Smooth muscle cell (in vitro differentiated cells): ENCODE data around the gene FKBP8. TPM values are rescaled to one million over a fixed set of nuclear protein-coding genes. Genes with fewer than 3 reads are reported as not detected.

Experiments used
- DNase-seq: peaks from one replicate; lab custom pipeline; 2025; ENCODE audit not compliant: unreplicated experiment; lab: John Stamatoyannopoulos, UW
- H2AFZ ChIP-seq: fragments of 200-600 bp; sonication (generic); 2 replicates; pipeline ENCODE4 v1.6.0; 2016; ENCODE audit warnings: antibody characterized with exemption, low read depth, mild to moderate bottlenecking
- H3F3A ChIP-seq: fragments of 200-600 bp; sonication (generic); 2 replicates; pipeline ENCODE4 v1.6.0; 2017; ENCODE audit warnings: antibody characterized with exemption, low read depth
- H3K27ac ChIP-seq: fragments of 200-600 bp; sonication (generic); 2 replicates; pipeline ENCODE4 v1.5.1; 2016; ENCODE audit warnings: low read depth, mild to moderate bottlenecking
- H3K27me3 ChIP-seq: fragments of 200-600 bp; sonication (generic); 2 replicates; pipeline ENCODE4 v1.6.1; 2016; ENCODE audit warnings: low read depth, mild to moderate bottlenecking
- H3K36me3 ChIP-seq: fragments of 200-600 bp; sonication (generic); 2 replicates; pipeline ENCODE4 v1.5.1; 2016; ENCODE audit warnings: low read depth
- H3K4me1 ChIP-seq: fragments of 200-600 bp; sonication (generic); 2 replicates; pipeline ENCODE4 v1.5.1; 2016; ENCODE audit warnings: low read depth
- H3K4me2 ChIP-seq: fragments of 200-600 bp; sonication (generic); 2 replicates; pipeline ENCODE4 v1.6.0; 2016; ENCODE audit warnings: mild to moderate bottlenecking
- H3K4me3 ChIP-seq: fragments of 200-600 bp; sonication (generic); 2 replicates; pipeline ENCODE4 v1.5.1; 2016; ENCODE audit warnings: mild to moderate bottlenecking
- H3K79me2 ChIP-seq: fragments of 200-600 bp; sonication (generic); 2 replicates; pipeline ENCODE4 v1.6.0; 2016; ENCODE audit warnings: low read depth, mild to moderate bottlenecking
- H3K9ac ChIP-seq: fragments of 200-600 bp; sonication (generic); 2 replicates; pipeline ENCODE4 v1.6.0; 2016; ENCODE audit warnings: low read depth
- H3K9me3 ChIP-seq: fragments of 200-600 bp; sonication (generic); replicated peaks from 2 replicates; pipeline ENCODE4 v1.5.1; 2016; ENCODE audit warnings: low read depth
- H4K20me1 ChIP-seq: fragments of 200-600 bp; sonication (generic); 2 replicates; pipeline ENCODE4 v1.6.0; 2016; ENCODE audit warnings: low read depth
- CTCF ChIP-seq: fragments of 200-600 bp; sonication (generic); IDR thresholded peaks from 2 replicates; pipeline ENCODE4 v1.5.1; 2017; ENCODE audit warnings: borderline replicate concordance, mild to moderate bottlenecking, antibody characterized with exemption; ENCODE audit not compliant: insufficient read depth, poor library complexity, severe bottlenecking
- WGBS: methylation state at CpG from one replicate; pipeline ENCODE4 v1.1.7; 2016; ENCODE audit warnings: low lambda C conversion rate; 5-methylcytosine and 5-hydroxymethylcytosine counted together
- polyA plus RNA-seq: library from polyadenylated mRNA; unstranded; fragments of >200 nt; fragmentation: Nextera tagmentation; extraction: Ambion mirVana; gene quantifications from 2 replicates; pipeline ENCODE4 v1.2.1, GENCODE V29; 2016
- total RNA-seq: library from RNA; depleted of rRNA; stranded (reverse); fragments of >200 nt; gene quantifications from 2 replicates; pipeline ENCODE4 v1.2.3, GENCODE V29; 2014

FKBP8 gene
- total and polyA plus RNA-seq, 2 experiments from 2014 or later, result 143 to 358 TPM

- Histone ChIP-seq H3K9ac (no peak overlapping the region), H3K4me3 (no peak overlapping the region), H3K27me3 (no peaks in the 10 kb centered on the region), H3K4me2 (no peak overlapping the region), H3K36me3 (no peaks in the 10 kb centered on the region), H3K27ac (no peak overlapping the region), H3K4me1 (no peaks in the 10 kb centered on the region), H3F3A (no peaks in the 10 kb centered on the region), H4K20me1 (peaks cover 100% of the 10 kb centered on the region), H3K9me3 (no peaks in the 10 kb centered on the region), H2AFZ (no peak overlapping the region), H3K79me2 (peaks cover 99% of the 10 kb centered on the region)
- WGBS, result 80% methylated on average over 9 of the region's 9 CpGs
- no peak for TF ChIP-seq CTCF
- DNase-seq, result no peak
These were observed 36.2 kb downstream of the FKBP8 start for GRCh38 chr19:18507021-18507726.

- H2AFZ ChIP-seq, result no peak overlapping the region
- H3K79me2 ChIP-seq, result peaks cover 99% of the 10 kb centered on the region
- H3K4me1 ChIP-seq, result no peaks in the 10 kb centered on the region
These were observed 37.1 kb downstream of the FKBP8 start for GRCh38 chr19:18506101-18506930.

GRCh38 chr19:18504886-18505610 lies 38.3 kb downstream of the FKBP8 start:
- no peak overlapping the region for H3K9ac ChIP-seq
- peaks cover 99% of the 10 kb centered on the region for H3K79me2 ChIP-seq
- no peak overlapping the region for H3K4me2 ChIP-seq
- WGBS, result 84% methylated on average over 7 of the region's 8 CpGs
- H4K20me1 ChIP-seq, result peaks cover 100% of the 10 kb centered on the region
- H2AFZ ChIP-seq, result no peak overlapping the region
- H3K4me3 ChIP-seq, result no peak overlapping the region
- no peaks in the 10 kb centered on the region for H3K4me1 ChIP-seq
- H3K36me3 ChIP-seq, result no peaks in the 10 kb centered on the region
- no peaks in the 10 kb centered on the region for H3K27me3 ChIP-seq
- DNase-seq, result no peak
- no peak overlapping the region for H3K27ac ChIP-seq
- H3K9me3 ChIP-seq, result no peaks in the 10 kb centered on the region
- no peaks in the 10 kb centered on the region for H3F3A ChIP-seq
- TF ChIP-seq CTCF, result no peak

More at GRCh38 chr19:18506101-18506930, 37.1 kb downstream of the FKBP8 start:
- H3K36me3 ChIP-seq, result no peaks in the 10 kb centered on the region
- no peak for TF ChIP-seq CTCF
- peaks cover 100% of the 10 kb centered on the region for H4K20me1 ChIP-seq
- no peak overlapping the region for H3K27ac ChIP-seq
- no peaks in the 10 kb centered on the region for H3F3A ChIP-seq
- DNase-seq, result no peak
- no peaks in the 10 kb centered on the region for H3K9me3 ChIP-seq
- H3K9ac ChIP-seq, result no peak overlapping the region
- H3K4me2 ChIP-seq, result no peak overlapping the region
- WGBS, result 96% methylated on average over 19 of the region's 19 CpGs
- no peak overlapping the region for H3K4me3 ChIP-seq
- H3K27me3 ChIP-seq, result no peaks in the 10 kb centered on the region
